ENCODE measurements around the gene CPSF6. TPM values are rescaled to one million over a fixed set of nuclear protein-coding genes. Genes with fewer than 3 reads are reported as not detected.

CPSF6 gene
- 13.6 and 34.8 TPM in 2 replicates for total RNA-seq

DNA sequence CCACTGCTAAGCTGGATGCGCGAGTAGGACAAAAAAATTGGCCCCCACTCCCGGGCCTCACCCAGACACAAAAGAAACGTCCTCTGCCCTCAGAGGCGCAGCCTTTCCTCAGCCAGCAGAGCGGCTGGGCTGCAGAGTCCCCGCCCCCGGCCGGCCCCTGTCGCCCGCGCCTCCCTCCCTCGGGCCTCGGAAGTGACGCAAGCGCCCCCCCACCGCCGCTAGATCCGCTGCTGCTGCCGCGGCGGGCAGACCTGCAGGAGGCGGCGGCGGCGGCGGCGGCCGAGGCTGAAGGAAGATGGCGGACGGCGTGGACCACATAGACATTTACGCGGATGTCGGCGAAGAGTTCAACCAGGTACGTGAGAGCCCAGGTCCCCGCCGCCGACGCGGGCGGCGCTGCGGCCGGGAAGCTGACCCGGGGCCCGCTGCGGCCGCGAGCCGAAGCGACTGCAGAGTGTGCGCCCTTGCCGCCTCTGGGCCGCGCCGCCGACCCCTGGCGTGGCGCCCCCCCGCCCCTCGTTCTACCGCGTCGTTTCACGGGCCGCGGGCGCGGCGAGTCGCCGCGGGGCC, at the start of gene CPSF6:
TSS of gene CPSF6 (plus strand) at position 218 of the 570 bp plus-strand sequence. CDS start at position 296, 78 bp downstream.

Other genes with a start within 250 kb of the CPSF6 start
- gene LYZ, start 108.8 kb downstream of the CPSF6 start, total RNA-seq: under 0.01 and 1.0 TPM in 2 replicates
- gene YEATS4, start 120.2 kb downstream of the CPSF6 start, total RNA-seq: 15.5 and 21.9 TPM in 2 replicates
- gene FRS2, start 230.8 kb downstream of the CPSF6 start, total RNA-seq: 37.0 and 47.1 TPM in 2 replicates